Small intestine (tissue), 7 donors: Measurements from ENCODE around the gene DCP2. TPM values are rescaled to one million over a fixed set of nuclear protein-coding genes. Genes with fewer than 3 reads are reported as not detected.

Experiments
- DNase-seq, 2 donors: peaks; one replicate each; pipeline versions ENCODE4 v3.0.0 to v3.0.0-alpha.2; 2013
- FAIRE-seq: peaks from 2 replicates; lab custom pipeline; 2012; peaks lifted over from hg19 to GRCh38; lab: Jason Lieb, UNC
- H3K27ac ChIP-seq, 3 donors: one replicate each; pipeline ENCODE4 v1.5.1; 2013; ENCODE audit warnings: low read length in 2 of 3, mild to moderate bottlenecking in 2 of 3, control low read depth in 1 of 3, inconsistent platforms in 1 of 3, low read depth in 1 of 3, moderate library complexity in 1 of 3
- H3K27me3 ChIP-seq, 3 donors: one replicate each; pipeline ENCODE4 v1.6.1; 2013; ENCODE audit warnings: low read length in 3 of 3, inconsistent platforms in 1 of 3; ENCODE audit not compliant: control insufficient read depth in 3 of 3, insufficient read depth in 3 of 3
- H3K36me3 ChIP-seq, 3 donors: one replicate each; pipeline ENCODE4 v1.6.1; 2013; ENCODE audit warnings: low read length in 3 of 3, inconsistent platforms in 1 of 3, low read depth in 1 of 3, mild to moderate bottlenecking in 1 of 3, moderate library complexity in 1 of 3; ENCODE audit not compliant: control insufficient read depth in 3 of 3, insufficient read depth in 2 of 3
- H3K4me1 ChIP-seq, 3 donors: one replicate each; pipeline ENCODE4 v1.6.1; 2013; ENCODE audit warnings: low read length in 2 of 3, inconsistent platforms in 1 of 3, low read depth in 1 of 3, mild to moderate bottlenecking in 1 of 3, moderate library complexity in 1 of 3; ENCODE audit not compliant: control insufficient read depth in 3 of 3, insufficient read depth in 2 of 3
- H3K4me3 ChIP-seq, 3 donors: one replicate each; pipeline ENCODE4 v1.5.1; 2013; ENCODE audit warnings: low read length in 3 of 3, control low read depth in 1 of 3, inconsistent platforms in 1 of 3, low read depth in 1 of 3, mild to moderate bottlenecking in 1 of 3, moderate library complexity in 1 of 3
- H3K9me3 ChIP-seq, 2 donors: one replicate each; pipeline ENCODE4 v1.6.1; 2013; ENCODE audit warnings: low read depth in 1 of 2, low read length in 1 of 2; ENCODE audit not compliant: control insufficient read depth in 2 of 2, insufficient read depth in 1 of 2
- WGBS, 3 donors: extraction: QIAGEN DNeasy Blood & Tissue Kit; methylation state at CpG; one replicate each; pipeline ENCODE4 v1.1.7; 2013; 5-methylcytosine and 5-hydroxymethylcytosine counted together
- polyA plus RNA-seq, 4 donors: library from polyadenylated mRNA; stranded (reverse) in 3 of 4; unstranded in 1 of 4; fragments of 200-250 nt in 3 of 4; fragments of 120-200 nt in 1 of 4; gene quantifications; one replicate each; pipeline versions ENCODE4 v1.2.1 to v1.2.3, GENCODE V29; 2013
- donor health status: healthy with polysubstance abuse.
- donor health status: control.
- donor health status: control.
- donor health status: Bipolar disorder and iron deficiency.
- donor health status: healthy.

DCP2 gene
- polyA plus RNA-seq, 4 donors: 5.6 to 19.5 (median 8.0) TPM

DNA sequence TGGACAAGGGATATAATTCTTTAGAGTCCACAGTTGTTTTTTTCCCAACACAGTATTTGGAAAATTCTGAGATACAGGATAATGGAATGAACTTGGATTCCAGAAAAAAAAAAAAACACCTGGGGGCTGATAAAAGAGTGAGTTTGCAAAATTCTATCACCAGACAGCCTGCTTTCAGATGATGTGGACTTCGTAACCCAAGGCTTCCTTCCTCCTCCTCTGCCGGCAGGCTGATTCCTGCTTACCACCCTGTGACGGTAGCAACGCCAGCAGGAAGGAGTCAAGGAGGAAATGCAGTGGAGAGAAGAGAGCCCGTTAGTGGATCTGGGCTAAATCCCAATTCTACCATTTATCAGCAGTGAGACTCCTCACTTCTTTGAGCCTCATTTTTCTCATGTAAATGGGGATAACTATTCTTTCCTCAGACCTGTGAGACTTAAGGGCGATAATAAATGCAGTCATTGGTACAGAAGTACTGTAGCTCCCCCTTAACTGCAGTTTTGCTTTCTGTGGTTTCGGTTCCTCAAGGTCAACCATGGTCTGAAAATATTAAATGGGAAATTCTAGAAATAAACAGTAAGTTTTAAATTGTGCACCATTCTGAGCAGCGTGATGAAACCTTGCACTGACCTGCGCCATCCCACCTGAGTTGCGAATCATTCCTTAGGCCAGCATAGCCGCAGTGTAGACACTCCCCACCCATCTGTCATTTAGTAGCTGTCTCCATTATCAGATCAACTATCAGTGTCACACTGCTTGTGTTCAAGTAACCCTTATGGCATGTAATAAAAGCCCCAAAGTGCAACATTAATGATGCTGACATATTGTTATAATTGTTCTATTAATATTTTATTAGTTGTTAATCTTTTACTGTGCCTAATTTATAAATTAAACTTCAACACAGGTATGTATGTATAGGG lies 71.4 kb downstream of the DCP2 start:
- peaks cover 0 to 11% (median 0%) of the 10 kb centered on the region in 3 donors for H3K4me1 ChIP-seq
- WGBS, 3 donors: 43 to 65% (median 56%) methylated on average over 11 of the region's 11 CpGs
- H3K27me3 ChIP-seq: peaks cover 0 to 5% (median 0%) of the 10 kb centered on the region in 3 donors
- FAIRE-seq (no peak), DNase-seq (peak; percentile 48 to 58)
- no peaks in the 10 kb centered on the region for H3K9me3 ChIP-seq
- H3K27ac ChIP-seq: peak overlapping the region in 1 of 3 donors; percentile 19
- H3K36me3 ChIP-seq: peaks cover 0 to 3% (median 0%) of the 10 kb centered on the region in 3 donors
- no peak overlapping the region for H3K4me3 ChIP-seq

DNA sequence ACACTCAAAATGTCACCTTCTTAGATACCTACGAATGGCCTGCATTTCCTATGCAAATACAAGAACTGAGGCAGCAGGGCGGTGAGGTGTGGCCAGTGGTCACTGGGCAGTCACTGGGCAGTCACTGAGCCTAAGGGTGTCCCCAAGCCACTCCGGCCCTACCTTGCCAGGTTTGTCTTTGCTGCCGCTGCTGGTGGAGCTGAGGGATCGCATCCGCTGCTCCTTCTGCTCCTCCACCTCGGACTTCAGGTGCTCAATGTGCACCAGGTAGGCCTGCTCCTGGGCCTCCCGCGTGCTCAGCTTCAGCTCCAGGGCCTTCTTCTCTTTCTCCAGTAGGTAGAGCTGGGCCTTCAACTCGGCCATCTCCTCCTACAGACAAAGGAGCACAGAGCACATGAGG lies 72.3 kb downstream of the DCP2 start:
- Histone ChIP-seq H3K27ac (no peak overlapping the region), H3K4me1 (peaks cover 0 to 11% (median 0%) of the 10 kb centered on the region in 3 donors), H3K9me3 (no peaks in the 10 kb centered on the region), H3K4me3 (no peak overlapping the region), H3K36me3 (no peaks in the 10 kb centered on the region), H3K27me3 (peaks cover 0 to 5% (median 0%) of the 10 kb centered on the region in 3 donors)
- DNase-seq: no peak
- no peak for FAIRE-seq
- WGBS, 3 donors: 91 to 96% (median 95%) methylated on average over 10 of the region's 10 CpGs

DNA sequence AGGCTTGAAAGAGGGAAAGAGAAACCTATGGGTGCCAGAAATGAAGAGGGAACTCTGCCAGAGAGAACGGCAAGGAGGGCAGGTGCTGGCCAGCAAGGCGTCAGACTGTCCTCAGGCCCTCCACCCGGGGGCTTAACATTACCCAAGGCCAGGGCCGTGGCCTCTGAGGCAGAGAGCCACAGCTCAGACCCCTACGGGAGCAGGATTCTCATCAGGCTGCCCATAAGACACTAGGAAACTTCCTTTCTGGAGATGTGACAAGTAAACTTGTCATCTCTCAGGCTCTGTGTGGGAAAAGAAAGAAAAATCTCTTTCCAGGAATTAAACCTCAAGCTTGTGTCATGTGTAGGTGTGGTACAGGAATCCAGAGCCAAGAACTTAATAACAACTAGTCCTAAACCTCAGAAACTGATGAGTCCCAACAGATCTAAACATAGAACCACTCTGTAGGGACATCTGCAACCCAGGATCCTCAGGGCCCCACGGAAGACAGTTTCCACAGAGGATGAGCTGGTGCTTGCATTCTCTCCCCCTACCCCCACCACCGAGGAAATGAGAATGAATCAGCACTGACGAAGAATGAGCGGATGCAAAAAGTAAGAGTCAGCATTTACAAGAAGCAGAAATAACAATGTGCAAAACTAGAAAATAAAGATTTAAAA lies 74.3 kb downstream of the DCP2 start:
- Histone ChIP-seq H3K36me3 (peaks cover 0 to 9% (median 0%) of the 10 kb centered on the region in 3 donors), H3K9me3 (no peaks in the 10 kb centered on the region), H3K4me3 (no peak overlapping the region), H3K27ac (peak overlapping the region in 1 of 3 donors; percentile 55), H3K4me1 (peaks cover 0 to 11% (median 0%) of the 10 kb centered on the region in 3 donors), H3K27me3 (peaks cover 0 to 5% (median 0%) of the 10 kb centered on the region in 3 donors)
- WGBS, 3 donors: 52 to 71% (median 62%) methylated on average over 9 of the region's 9 CpGs
- FAIRE-seq (no peak), DNase-seq (no peak)

DNA sequence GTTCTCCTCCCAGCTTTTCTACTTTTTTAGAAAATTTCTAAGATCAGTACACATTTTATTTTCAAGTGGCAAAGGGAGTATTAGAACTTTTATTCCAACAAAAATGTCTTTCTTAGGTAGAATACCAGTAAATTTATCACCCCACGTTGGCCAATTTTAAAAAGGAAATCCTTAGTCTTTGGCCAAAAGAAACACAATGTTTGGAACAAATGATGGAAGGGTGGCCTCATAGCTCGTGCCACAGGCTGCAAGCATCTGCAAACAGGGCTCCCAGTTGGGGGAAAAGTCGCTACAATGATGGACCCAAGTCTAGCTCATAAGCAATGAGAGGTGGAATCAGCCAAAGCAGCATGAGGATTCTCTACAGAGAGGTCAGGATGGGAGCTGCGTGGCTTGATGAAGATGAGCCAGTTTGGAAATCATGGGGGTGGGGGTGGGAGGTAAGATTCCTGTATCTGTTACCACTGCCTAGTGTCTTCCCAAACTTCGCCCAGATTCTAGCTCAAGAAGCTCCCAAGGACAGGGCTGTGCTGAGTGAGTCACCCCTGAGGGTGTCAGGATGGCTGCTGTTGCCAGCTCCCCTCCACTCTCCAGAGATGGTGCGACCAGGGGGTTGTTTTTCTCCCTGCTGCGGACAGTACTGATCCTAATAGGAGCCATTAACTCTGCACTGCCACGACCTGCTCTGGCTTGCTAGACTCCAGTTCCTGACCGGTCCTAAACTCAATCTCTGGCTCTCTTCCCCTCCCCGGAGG lies 75.6 kb downstream of the DCP2 start:
- DNase-seq (no peak), FAIRE-seq (no peak)
- 73 to 81% (median 76%) methylated on average over 10 of the region's 10 CpGs for WGBS, 3 donors
- H3K4me3 ChIP-seq: no peak overlapping the region
- H3K27me3 ChIP-seq: peaks cover 0 to 5% (median 0%) of the 10 kb centered on the region in 3 donors
- H3K9me3 ChIP-seq: no peaks in the 10 kb centered on the region
- no peak overlapping the region for H3K27ac ChIP-seq
- peaks cover 0 to 9% (median 2%) of the 10 kb centered on the region in 3 donors for H3K36me3 ChIP-seq
- H3K4me1 ChIP-seq: peaks cover 0 to 7% (median 0%) of the 10 kb centered on the region in 3 donors

DNA sequence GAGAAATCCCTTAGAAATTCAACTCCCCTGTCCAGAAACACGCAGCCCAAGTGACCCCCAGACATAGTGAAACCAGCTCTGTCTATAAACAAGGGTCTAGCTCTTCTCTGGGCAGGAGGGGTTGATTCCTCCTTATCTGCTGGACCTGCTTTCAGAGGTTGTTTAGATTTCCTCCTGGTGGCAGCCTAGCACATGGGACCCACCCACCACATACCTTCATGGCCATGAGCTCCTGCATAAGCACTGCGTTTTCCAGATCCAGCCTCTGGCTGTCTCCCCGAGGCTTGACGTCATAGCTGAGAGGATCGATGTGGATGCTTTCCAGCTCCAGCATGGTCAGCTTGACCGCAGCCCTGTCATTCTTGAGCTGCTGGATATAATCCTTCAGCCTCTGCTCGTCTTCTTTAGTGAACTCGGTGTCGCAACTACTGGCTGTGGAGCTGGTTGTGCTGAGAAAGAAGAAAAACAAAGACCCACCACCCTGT lies 77.0 kb downstream of the DCP2 start:
- Histone ChIP-seq H3K9me3 (no peaks in the 10 kb centered on the region), H3K4me3 (no peak overlapping the region), H3K4me1 (no peaks in the 10 kb centered on the region), H3K27ac (no peak overlapping the region), H3K27me3 (peaks cover 0 to 5% (median 0%) of the 10 kb centered on the region in 3 donors), H3K36me3 (peaks cover 0 to 9% (median 2%) of the 10 kb centered on the region in 3 donors)
- FAIRE-seq: no peak
- 81 to 85% (median 85%) methylated on average over 9 of the region's 9 CpGs for WGBS, 3 donors
- no peak for DNase-seq

DNA sequence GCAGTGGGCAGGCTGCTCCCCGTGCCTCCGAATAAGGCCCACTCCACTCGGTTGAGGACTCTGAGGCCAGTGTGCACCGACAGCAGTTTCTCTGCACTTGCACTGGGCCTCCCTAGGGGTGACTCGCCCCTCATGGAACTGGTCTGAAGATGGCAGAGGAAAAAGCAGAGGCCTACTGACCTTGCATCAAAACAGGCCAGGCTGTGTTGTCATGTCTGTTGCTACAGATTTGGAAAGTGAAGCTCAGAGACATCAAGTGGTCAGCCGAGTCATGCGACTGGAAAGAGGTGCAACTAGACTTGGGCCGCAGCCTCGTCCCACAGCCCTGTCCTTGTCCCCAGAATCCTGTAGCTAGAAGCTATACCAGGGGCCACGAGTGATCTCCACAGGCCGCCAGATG lies 78.3 kb downstream of the DCP2 start:
- FAIRE-seq (no peak), DNase-seq (no peak)
- Histone ChIP-seq H3K4me1 (no peaks in the 10 kb centered on the region), H3K4me3 (no peak overlapping the region), H3K36me3 (peaks cover 0 to 9% (median 2%) of the 10 kb centered on the region in 3 donors), H3K27me3 (peaks cover 0 to 5% (median 0%) of the 10 kb centered on the region in 3 donors), H3K9me3 (no peaks in the 10 kb centered on the region), H3K27ac (no peak overlapping the region)
- WGBS, 3 donors: 90 to 95% (median 95%) methylated on average over 11 of the region's 11 CpGs

DNA sequence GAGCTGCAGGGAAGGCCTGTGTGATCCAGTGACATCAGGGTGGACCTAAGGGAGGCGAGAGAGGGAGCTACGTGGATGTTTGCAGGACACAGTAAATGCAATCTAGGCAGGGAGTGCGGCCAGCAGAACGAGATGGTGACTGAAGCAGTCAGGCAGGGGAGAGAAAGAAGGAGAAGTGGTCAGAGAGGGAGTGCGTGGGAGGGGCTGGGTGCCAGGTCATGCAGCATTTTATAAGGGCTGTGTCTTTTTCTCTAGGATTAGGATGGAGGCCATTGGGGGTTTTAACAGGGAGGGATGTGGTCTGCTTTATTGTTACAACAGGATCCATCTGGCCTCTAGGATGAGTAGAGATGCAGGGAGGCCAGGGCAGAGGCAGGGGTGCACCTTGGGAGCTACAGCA lies 80.4 kb downstream of the DCP2 start:
- Histone ChIP-seq H3K36me3 (peaks cover 0 to 9% (median 2%) of the 10 kb centered on the region in 3 donors), H3K27me3 (peaks cover 0 to 8% (median 0%) of the 10 kb centered on the region in 3 donors), H3K27ac (no peak overlapping the region), H3K4me1 (no peaks in the 10 kb centered on the region), H3K9me3 (no peaks in the 10 kb centered on the region), H3K4me3 (no peak overlapping the region)
- no peak for FAIRE-seq
- no peak for DNase-seq
- WGBS, 3 donors: 68 to 86% (median 85%) methylated on average over 5 of the region's 5 CpGs
